Psoas muscle (tissue), 8 donors: Measurements from ENCODE around the gene QSER1. TPM values are rescaled to one million over a fixed set of nuclear protein-coding genes. Genes with fewer than 3 reads are reported as not detected.

ENCODE experiments used
- ATAC-seq, 4 donors: fragments of 200-7000 bp; cut with Tn5 transposase; one replicate each; pipeline ENCODE4 v1.9.1; 2020; ENCODE audit warnings: moderate library complexity in 3 of 4, mild to moderate bottlenecking in 2 of 4
- DNase-seq, 2 donors: peaks; one replicate each; pipeline ENCODE4 v3.0.0-alpha.2; 2020
- H3K27ac ChIP-seq: fragments of 200-600 bp; one replicate; pipeline ENCODE4 v1.8.0; 2022
- H3K27me3 ChIP-seq, 3 donors: fragments of 200-600 bp in 1 of 3; one replicate each; pipeline versions ENCODE4 v1.6.1 to v1.8.0; 2013 to 2022; ENCODE audit warnings: low read length in 2 of 3, mild to moderate bottlenecking in 2 of 3, moderate library complexity in 1 of 3; ENCODE audit not compliant: insufficient read depth in 3 of 3
- H3K36me3 ChIP-seq, 2 donors: fragments of 200-600 bp in 1 of 2; one replicate each; pipeline versions ENCODE4 v1.6.1 to v1.8.0; 2013 to 2022; ENCODE audit warnings: low read depth in 1 of 2, mild to moderate bottlenecking in 1 of 2, moderate library complexity in 1 of 2; ENCODE audit not compliant: insufficient read depth in 1 of 2
- H3K4me1 ChIP-seq: fragments of 200-600 bp; one replicate; pipeline ENCODE4 v1.8.0; 2022
- H3K4me3 ChIP-seq: fragments of 200-600 bp; one replicate; pipeline ENCODE4 v1.8.0; 2022; ENCODE audit warnings: mild to moderate bottlenecking
- H3K9me3 ChIP-seq: fragments of 200-600 bp; one replicate; pipeline ENCODE4 v1.8.0; 2022
- WGBS, 3 donors: extraction: QIAGEN DNeasy Blood & Tissue Kit; methylation state at CpG; one replicate each; pipeline versions ENCODE4 v1.1.6 to v1.1.7; 2013; 5-methylcytosine and 5-hydroxymethylcytosine counted together
- intact Hi-C, 2 donors: fragments of 100-400 bp; cut with DNase I; formaldehyde crosslinking; loops; one replicate each; pipeline versions ENCODE4 v1.11.0 to v1.14.2; 2022
- polyA plus RNA-seq, 3 donors: library from polyadenylated mRNA; stranded (reverse); fragments of 200-250 nt; gene quantifications; one replicate each; pipeline ENCODE4 v1.2.3, GENCODE V29; 2013
- total RNA-seq, 4 donors: library from RNA; stranded (reverse); fragmentation: NEBNext Ultra II Directional in 2 of 4; extraction: Animal tissue kit (Norgen Biotek cat#: 25700) in 2 of 4; gene quantifications; one replicate each; pipeline versions ENCODE4 v1.2.1 to v1.2.4, GENCODE V29; 2021 to 2023
- TF ChIP-seq, protein P1 (sequence below): fragments of 200-600 bp; IDR thresholded peaks from one replicate; pipeline ENCODE4 v1.8.0; 2022; ENCODE audit warnings: antibody characterized with exemption
- donor health status: healthy with polysubstance abuse.
- donor health status: DM: no; HTN: no; CAD: no; lungs with moderate emphysema.
- donor health status: Bipolar disorder and iron deficiency.
- donor health status: healthy.
- donor health status: DM: yes; HTN: yes; CAD: no.
- donor health status: DM: no; HTN: no; CAD: no.
- donor health status: DM: no; HTN: no; CAD: no.
- donor health status: DM: yes; HTN: yes; CAD: no.

Gene QSER1
- total and polyA plus RNA-seq, 7 donors = 2.4 to 19.3 (median 11.8) TPM

DNA sequence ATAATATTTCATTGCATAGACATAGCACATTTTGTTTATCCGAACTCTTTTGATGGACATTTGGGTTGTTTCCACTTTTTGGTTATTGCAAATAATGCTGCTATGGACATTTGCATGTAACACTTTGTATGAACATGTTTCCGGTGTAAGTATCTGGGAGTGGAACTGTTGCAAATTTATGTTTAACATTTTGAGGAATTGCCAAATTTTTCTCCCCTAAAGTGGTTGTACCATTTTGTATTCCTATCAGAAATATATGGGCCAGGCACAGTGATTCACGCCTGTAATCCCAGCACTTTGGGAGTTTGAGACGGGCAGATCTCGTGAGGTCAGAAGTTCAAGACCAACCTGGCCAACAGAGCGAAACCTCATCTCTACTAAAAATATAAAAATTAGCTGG is 16.0 kb downstream of the QSER1 start:
- Histone ChIP-seq H3K4me3 (no peak overlapping the region), H3K4me1 (peaks cover 5% of the 10 kb centered on the region), H3K36me3 (no peaks in the 10 kb centered on the region), H3K27me3 (no peaks in the 10 kb centered on the region), H3K27ac (no peak overlapping the region), H3K9me3 (no peaks in the 10 kb centered on the region)
- DNase-seq (no peak), ATAC-seq (no peak)
- intact Hi-C loops = no loop called here
- 93 to 98% (median 96%) methylated on average over 6 of the region's 6 CpGs for WGBS, 3 donors
- TF ChIP-seq, protein P1, sequence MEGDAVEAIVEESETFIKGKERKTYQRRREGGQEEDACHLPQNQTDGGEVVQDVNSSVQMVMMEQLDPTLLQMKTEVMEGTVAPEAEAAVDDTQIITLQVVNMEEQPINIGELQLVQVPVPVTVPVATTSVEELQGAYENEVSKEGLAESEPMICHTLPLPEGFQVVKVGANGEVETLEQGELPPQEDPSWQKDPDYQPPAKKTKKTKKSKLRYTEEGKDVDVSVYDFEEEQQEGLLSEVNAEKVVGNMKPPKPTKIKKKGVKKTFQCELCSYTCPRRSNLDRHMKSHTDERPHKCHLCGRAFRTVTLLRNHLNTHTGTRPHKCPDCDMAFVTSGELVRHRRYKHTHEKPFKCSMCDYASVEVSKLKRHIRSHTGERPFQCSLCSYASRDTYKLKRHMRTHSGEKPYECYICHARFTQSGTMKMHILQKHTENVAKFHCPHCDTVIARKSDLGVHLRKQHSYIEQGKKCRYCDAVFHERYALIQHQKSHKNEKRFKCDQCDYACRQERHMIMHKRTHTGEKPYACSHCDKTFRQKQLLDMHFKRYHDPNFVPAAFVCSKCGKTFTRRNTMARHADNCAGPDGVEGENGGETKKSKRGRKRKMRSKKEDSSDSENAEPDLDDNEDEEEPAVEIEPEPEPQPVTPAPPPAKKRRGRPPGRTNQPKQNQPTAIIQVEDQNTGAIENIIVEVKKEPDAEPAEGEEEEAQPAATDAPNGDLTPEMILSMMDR = no peak

DNA sequence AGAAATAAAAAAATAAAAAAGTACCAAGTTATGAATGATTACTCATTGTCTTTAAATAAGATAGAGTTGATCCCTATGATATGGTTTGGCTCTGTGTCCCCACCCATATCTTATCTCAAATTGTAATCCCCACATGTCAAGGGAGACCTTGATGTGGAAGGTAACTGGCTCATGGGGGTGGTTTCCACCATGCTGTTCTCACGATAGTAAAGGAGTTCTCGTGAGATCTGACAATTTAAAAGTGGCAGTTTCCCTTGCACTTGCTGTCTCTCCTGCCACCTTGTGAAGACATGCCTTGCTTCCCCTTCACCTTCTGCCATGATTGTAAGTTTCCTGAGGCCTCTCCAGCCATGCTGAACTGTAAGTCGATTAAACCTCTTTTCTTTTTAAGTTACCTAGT is 18.8 kb downstream of the QSER1 start:
- Histone ChIP-seq H3K4me1 (no peaks in the 10 kb centered on the region), H3K4me3 (no peak overlapping the region), H3K36me3 (no peaks in the 10 kb centered on the region), H3K27me3 (no peaks in the 10 kb centered on the region), H3K9me3 (no peaks in the 10 kb centered on the region), H3K27ac (no peak overlapping the region)
- DNase-seq = no peak
- TF ChIP-seq, protein P1 = no peak
- ATAC-seq = no peak
- intact Hi-C loops = no loop called here
- WGBS, 3 donors = 91 to 97% (median 95%) methylated on average over 3 of the region's 3 CpGs

DNA sequence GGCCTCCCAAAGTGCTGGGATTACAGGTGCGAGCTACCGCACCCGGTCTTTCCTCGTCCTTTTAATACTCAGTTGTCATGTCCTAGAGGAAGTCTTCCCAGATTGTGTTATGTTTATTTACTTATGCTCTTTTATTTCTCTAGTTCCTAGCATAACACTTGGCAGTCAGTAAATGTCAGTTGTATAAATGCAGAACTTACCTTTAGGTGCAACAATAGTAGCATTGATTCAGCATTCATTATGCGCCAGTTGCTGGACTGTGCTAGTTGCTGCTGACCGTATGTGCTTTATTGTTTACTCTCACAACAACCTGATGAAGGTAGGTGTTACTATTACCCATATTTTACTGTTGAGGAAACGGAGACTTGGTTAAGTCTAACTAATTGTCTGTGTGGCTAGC is 20.8 kb downstream of the QSER1 start:
- DNase-seq = no peak
- TF ChIP-seq, protein P1 = no peak
- Histone ChIP-seq H3K27me3 (no peaks in the 10 kb centered on the region), H3K4me1 (no peaks in the 10 kb centered on the region), H3K36me3 (no peaks in the 10 kb centered on the region), H3K4me3 (no peak overlapping the region), H3K9me3 (no peaks in the 10 kb centered on the region), H3K27ac (no peak overlapping the region)
- intact Hi-C loops = no loop called here
- ATAC-seq = no peak
- WGBS, 3 donors = 95 to 96% (median 95%) methylated on average over 7 of the region's 7 CpGs

DNA sequence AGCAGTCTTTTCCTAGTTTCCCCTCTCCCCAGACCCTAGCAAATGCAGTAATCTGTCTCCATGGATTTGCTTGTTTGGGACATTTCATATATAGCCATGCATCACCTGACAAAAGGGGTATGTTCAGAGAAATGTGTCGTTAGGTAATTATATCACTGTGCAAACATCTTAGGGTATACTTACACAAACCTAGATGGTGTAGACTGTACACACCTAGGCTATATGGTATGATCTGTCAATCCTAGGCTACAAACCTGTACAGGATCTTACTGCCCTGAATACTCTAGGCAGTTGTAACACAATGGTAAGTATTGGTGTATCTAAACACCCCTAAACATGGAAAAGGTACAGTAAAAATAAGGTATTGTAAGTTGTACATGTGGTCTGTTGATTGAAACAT is 23.8 kb downstream of the QSER1 start:
- H3K27me3 ChIP-seq = no peaks in the 10 kb centered on the region
- intact Hi-C loops = no loop called here
- ATAC-seq (no peak), DNase-seq (no peak)
- TF ChIP-seq, protein P1 = no peak
- H3K36me3 ChIP-seq = no peaks in the 10 kb centered on the region
- no peak overlapping the region for H3K4me3 ChIP-seq
- H3K27ac ChIP-seq = no peak overlapping the region
- H3K9me3 ChIP-seq = no peaks in the 10 kb centered on the region
- H3K4me1 ChIP-seq = peaks cover 3% of the 10 kb centered on the region
- WGBS, 3 donors = 95 to 99% (median 97%) methylated on average over 1 of the region's 1 CpG

DNA sequence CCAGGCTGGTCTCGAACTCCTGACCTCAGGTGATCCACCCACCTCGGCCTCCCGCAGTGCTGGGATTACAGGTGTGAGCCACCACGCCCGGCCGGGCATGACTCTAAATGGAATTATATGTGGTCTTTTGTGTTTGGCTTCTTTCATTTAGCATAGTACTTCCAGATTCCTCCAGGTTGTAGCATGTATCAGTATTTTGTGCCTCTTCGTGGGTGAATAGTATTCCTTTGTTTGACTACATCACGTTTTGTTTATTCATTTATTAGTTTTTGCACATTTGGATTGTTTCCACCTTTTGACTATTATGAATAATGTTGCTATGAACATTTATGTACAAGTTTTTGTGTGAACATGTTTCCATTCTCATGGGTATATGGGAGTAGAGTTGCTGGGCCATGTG is 24.4 kb downstream of the QSER1 start:
- Histone ChIP-seq H3K4me3 (no peak overlapping the region), H3K9me3 (no peaks in the 10 kb centered on the region), H3K4me1 (peaks cover 3% of the 10 kb centered on the region), H3K36me3 (no peaks in the 10 kb centered on the region), H3K27me3 (no peaks in the 10 kb centered on the region), H3K27ac (no peak overlapping the region)
- 96 to 98% (median 96%) methylated on average over 8 of the region's 8 CpGs for WGBS, 3 donors
- ATAC-seq (no peak), DNase-seq (no peak)
- TF ChIP-seq, protein P1 = no peak
- intact Hi-C loops = no loop called here
